Measurements from ENCODE around the gene PARD3B.

PARD3B gene

DNA sequence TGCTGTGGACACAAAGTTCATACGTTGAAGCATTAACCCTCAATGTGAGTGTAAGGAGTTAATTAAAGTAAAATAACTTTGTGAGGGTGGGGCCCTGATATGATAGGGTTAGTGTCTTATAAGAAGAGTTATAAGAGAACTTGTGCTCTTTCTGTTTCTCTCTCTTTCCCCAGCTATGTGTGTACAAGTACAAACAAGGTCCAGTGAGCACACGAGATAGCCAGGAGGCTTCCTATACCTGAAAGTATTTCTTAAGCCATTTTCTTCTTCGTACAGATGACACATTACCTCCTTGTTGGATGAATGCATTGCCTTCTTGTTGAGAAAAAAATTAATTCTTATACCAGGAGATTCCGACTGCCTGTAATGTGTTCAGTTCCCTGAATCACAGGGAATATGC, 301.2 kb downstream of the PARD3B start:
- DNase-seq (ENCODE audit: low read depth): no peak

DNA sequence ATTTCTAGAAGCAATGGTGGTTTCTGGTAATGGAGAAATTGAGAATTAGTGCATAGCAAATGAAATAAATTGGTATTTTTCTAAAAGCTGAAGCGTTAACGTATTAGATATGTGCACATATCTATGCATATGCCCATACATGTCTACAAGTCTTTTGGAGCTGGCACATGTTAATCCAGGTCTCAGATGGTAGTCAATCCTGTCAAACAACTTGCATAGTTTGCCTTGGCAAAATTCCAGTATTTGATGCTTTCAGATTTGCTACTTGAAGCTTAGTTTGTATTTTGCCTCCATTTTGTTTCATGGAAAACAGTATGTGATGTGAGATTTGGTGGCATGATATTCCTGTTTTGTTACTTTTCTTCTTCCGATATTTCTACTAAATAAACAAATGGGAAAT, 304.6 kb downstream of the PARD3B start:
- no peak for DNase-seq (ENCODE audit: low read depth)

DNA sequence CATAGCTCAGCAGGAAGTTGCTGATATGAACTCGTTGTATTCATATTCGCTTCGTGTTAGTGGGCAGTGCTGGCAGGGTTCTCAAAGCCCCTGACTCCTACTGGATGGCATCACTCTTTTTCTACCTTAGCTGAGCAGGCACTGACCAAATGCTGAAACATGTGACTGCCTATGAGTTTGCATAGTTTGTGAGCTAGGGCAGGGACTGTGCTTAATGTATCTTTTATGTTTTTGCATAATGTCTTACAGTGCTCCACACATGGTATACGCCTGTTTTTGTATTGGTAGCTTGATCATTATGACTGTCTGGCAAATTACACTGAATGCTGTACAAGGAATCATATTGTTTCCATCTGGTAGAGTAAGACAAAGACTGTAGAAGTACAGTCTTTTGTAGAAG, 305.3 kb downstream of the PARD3B start:
- no peak for DNase-seq (ENCODE audit: low read depth)

DNA sequence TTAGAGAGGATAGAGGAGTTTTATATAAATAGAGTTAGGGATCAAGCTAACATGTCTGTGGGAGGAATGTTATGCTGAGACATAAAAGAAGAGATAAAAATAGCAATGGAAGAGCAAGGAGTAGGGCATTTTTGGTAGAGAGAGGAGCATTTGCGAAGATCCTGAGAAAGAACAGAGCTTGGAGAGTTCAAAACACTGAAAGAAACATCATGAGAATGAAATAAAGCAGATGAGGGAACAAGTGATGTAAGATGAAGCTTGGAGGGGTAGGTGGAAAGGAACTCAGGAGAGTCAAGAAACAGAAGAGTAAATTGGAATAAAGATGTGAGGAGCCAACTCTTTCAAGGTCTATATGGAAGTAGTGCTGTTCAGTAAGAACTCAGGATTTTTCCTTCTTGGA, 308.6 kb downstream of the PARD3B start:
- no peak for DNase-seq (ENCODE audit: low read depth)

DNA sequence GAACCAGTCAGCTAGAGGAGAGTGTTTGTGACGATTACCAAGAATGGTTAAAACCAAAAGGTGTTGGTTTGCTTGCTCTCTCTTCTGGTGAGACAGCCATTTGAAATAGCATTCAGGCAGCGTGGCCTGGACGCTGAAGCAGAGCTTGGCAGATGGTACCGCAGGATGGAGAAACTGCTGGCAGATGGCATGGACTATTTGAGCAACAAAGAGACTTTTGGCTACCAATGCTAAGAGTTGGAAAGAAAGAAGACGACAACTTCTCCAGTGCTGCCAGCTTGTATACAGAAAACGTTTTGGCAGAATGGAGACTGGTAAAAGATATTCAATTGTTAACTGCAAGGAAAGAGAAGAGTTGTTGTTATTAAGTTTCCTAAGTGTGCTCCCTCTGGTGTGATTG, 315.0 kb downstream of the PARD3B start:
- no peak for DNase-seq (ENCODE audit: low read depth)

DNA sequence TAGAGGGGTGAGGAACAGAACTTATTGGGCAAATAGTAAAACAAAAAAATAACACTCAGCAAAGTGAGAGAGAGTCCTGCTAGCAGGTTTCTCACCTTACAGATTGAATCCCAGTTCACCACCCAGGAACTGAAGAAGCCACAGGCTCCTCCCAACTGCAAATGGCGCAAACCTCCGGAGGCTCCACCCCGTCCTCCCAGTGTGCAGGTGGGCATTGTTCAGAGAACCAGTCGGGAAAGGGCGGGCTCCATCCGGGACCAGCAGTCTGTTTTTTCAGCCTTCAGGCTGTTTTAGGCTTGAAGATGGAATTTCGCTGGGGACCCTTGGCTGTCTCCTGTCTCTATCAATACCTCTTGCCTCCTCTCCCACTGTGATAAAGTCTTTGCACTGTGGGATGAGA, 317.5 kb downstream of the PARD3B start:
- DNase-seq (ENCODE audit: low read depth): no peak

DNA sequence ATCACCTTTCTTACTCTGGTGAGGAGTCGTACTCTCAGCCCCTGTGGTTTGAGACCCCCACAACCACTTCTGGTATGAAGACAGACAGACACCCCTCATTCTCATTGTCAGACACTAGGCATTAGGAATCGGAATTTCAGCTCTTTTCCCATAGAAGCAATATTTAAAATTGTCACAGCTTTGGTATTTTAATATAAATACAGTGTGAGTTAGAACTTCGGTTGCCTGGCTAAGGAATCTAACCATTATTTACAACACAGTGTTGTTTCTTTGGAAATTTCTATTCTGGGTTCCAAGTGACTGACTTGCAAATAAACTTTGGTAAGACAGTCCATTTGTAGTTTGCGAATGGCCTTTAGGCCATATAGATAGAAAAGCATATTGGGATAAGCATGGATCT, 318.1 kb downstream of the PARD3B start:
- DNase-seq (ENCODE audit: low read depth): no peak

DNA sequence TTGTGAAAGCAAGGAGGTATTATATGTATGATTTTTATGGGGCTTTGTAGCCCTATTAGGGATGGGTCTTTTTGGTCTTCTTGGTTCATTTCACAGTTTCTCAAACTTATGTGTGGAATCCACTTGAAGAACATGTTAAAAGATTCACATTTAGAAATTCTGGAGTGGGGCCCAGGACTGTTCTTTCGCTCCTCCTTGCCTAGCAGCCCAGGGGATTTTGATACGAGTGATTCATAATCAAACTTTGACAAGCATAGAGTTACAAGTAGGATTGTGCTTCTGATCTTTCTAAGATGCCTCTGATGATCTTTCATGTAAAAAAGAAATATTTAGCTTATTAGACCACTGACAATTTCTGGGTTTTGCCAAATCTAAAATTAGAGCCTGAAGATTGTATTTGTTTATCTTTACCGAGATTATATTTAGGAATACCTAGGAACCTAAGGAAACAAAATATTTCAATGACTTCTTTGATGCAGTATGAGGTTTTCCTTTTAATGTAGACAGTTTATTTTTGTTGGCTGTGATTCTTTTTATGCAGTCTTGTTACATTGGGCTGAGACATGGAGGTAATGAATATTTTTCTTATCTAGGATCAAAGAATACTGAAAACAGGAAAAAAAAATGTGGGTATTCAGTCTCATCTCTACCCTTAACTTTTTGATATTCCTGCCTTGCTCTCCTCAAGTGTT, 324.0 kb downstream of the PARD3B start:
- no peak for DNase-seq (ENCODE audit: low read depth)

DNA sequence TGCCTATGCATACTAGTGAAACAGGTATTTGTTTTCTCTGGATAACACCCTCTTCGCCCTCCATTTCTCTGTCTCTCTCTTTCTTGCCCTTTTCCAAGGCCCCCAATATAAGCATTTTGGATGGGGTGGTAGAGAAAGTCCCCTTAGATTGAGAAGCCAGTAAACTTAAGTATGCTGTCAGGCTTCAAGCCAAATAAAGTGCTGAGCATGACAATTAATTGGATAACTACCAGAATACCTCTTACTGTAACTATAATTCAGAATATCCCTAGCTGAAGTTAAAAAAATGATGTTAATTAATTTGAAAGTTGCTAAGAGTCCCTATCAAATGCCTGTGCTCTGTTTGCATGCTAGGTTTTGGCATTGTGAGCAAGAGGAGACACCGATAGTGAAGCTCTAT, 324.8 kb downstream of the PARD3B start:
- no peak for DNase-seq (ENCODE audit: low read depth)

DNA sequence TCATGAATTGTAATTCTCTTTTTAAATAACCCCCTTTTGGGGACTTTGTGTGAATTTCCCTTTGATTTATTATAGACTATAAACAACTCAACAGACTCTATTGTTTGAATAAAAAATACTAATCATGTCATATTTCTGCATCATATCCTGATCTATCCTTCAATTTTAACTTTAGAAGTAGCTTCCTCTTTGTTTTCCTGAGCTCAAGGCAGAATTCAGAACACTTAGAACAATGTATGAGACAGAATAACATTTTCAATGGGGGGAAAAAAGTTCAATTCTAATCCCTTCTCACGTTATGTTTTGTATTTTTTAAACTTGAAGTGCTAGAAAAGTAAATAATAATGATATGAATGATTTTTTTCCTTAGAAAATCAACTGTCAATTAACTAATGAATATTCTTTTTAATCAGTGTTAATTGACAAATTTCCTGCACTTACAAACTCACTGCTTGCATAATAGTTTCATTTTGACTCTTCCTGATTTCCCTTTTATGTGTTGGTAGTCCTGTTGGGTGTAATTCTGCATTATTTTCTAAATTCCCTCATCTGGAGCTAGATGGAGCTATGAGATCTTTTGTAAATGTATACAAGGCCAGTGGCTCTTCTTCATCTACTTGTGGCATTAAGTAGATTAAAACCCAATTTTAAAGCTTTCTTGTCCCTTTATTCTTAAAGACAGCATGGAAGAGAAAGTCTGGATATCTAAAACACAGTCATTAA, 326.1 kb downstream of the PARD3B start:
- no peak for DNase-seq (ENCODE audit: low read depth)

DNA sequence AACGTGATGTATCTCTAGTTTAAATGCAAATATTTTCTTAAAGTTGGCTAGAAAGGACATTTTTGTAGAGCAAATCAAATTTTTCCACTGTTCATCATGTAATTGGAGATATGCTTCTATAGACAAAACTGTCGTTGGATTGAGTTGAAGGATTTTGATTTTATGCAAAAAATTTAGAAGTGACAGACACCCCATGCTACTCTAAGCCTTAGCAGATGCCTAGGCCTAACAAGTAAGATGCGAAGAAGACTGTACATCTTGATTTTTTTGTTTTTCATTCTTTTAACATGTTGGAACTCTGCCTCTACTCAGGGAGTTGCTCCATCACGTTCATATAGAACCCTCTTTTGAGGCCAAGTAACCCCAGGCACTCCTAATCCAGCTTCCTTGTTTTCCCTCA, 331.0 kb downstream of the PARD3B start:
- DNase-seq (ENCODE audit: low read depth): no peak

DNA sequence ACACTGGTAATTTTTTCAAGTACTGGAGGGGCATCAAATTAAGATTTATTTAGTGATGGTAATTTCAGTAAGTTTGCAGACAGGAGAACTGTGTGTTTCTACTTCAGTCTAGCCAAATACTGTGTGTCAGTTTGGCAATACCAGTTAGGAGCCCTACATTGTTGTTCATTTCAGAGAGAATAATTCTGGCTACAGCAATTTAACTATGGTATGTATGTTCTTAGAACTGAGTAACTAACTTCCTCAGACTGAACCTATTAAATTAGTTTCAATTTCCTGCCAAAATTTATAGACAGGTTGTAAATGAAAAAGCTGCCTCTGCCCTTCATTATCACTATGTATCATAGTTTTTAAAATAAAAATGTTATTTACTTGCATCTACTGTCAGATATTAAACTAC, 332.4 kb downstream of the PARD3B start:
- no peak for DNase-seq (ENCODE audit: low read depth)

DNA sequence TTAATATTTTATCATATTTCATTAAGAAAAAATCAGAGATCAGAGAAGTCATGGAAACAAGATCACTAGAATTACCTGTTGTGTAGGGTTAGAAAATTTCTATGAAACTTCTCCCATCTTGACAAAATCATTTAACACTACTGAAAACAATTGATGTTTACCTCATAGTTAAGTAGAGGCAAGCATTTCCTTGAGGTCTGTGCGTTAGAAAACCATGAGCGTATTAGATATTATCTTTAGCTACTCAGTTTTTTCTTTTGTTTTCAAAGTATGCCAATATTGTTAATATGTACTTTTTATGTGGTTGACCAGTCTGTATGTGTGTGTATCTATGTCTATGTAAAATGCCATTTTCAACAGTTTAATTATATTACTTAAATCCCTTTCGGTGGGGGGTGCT, 335.7 kb downstream of the PARD3B start:
- DNase-seq (ENCODE audit: low read depth): no peak

DNA sequence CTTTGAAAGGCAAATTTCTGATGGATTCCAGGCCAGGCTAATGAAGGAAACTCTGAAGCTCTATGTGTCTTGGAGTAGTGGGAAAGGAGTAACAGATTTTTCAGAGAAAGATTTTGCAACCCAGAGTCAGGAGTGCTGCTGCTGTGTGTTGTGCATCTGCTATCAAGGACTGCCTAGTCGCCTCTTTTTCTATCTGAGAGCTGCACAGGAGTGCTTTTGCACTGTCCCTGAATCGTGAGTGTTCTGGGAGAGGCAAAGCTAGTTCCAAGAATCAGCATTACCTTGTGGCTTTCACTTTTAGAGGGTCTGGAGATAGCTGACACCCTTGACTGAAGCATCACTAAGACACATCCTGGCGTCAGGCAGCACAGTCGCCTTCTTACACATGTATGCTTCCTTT, 336.4 kb downstream of the PARD3B start:
- DNase-seq (ENCODE audit: low read depth): no peak

DNA sequence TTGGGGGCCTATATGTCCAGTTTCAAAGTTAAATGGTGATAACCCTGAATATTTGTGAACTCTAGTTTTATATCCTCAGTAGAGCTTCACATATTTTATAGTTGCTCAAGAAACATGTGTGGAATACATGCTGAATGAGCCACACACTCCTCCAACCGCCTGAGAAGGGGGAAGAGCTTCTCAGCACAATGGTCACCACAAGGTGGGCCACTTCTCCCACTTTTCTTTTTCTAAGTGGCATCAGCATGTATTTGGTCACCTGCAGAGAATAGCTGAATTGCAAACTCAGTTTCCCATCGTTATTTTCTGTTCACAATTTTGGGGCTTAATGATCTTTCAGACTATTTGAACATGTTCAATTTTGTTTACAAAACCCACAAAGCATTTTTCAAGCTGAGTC, 340.5 kb downstream of the PARD3B start:
- DNase-seq (ENCODE audit: low read depth): no peak

DNA sequence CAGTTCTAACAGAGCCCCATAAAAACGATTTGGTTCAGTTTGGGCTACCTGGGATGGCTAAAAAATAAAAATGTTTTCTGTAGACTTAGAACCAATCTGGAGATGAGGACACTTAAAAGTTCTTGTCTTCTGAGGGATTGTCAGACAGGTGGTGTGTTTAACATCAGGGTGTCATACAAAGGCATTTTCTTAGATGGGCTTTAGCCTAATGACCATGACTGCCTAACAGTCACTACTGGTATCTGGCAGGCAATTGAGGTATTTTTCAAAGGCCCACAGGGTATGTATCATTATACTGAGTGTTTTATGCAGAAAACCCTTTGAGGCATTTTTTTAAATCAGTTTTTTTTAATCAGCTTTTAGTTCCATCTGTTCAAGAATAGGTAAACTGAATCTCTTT, 341.4 kb downstream of the PARD3B start:
- DNase-seq (ENCODE audit: low read depth): no peak

DNA sequence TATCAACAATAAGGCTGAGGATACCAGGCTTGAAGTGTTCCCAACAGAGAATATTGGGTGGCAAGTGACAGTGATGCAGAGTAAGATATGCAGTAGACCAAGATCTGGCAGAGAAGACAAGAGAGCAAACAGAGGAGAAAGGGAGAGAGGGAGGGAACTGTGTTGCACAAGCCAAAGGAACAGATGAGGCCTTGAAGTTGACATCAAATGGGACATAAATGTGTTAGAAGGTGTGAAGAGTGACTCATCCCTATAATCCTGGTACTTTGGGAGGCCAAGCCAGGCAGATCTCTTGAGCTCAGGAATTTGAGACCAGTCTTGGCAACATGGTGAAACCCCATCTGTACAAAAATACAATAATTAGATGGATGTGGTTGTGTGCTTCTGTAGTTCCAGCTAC, 342.9 kb downstream of the PARD3B start:
- no peak for DNase-seq (ENCODE audit: low read depth)

DNA sequence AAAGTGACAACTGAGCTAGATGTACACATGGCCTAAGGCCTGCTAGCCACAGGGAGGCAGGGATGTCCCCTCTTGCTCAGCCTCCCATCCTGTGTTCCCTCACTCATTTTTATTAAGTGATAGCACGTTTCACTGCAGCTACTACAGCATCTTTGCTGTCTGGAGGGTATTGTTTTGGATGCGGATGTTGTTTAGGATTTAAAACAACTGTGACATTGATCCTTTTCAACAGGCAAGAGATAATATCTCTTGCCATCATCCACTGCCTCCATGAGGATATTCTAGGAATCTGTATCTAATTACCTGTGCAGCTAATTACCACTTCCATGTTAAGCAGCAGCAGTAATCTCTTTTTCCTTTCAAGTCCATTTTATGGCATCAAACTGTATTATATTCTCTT, 345.4 kb downstream of the PARD3B start:
- DNase-seq (ENCODE audit: low read depth): no peak

DNA sequence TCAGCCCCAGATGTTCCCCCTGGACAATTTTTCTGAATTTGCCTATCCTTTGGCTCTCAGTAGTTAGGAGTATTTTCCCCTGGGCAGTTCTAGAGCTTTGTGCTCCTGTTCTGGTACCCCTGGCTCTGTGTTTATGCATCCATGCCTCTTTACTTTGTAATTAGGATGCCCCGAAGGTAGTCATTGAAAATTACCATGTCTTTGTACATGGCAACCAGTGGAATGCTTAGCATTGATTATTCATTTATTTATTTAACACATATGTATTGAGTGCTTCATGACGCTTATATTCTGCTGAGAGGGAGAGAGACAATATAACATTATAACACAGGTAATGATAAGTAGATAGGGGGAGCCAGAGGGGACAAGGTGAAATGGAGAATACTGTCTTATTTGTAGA, 346.5 kb downstream of the PARD3B start:
- DNase-seq (ENCODE audit: low read depth): no peak

DNA sequence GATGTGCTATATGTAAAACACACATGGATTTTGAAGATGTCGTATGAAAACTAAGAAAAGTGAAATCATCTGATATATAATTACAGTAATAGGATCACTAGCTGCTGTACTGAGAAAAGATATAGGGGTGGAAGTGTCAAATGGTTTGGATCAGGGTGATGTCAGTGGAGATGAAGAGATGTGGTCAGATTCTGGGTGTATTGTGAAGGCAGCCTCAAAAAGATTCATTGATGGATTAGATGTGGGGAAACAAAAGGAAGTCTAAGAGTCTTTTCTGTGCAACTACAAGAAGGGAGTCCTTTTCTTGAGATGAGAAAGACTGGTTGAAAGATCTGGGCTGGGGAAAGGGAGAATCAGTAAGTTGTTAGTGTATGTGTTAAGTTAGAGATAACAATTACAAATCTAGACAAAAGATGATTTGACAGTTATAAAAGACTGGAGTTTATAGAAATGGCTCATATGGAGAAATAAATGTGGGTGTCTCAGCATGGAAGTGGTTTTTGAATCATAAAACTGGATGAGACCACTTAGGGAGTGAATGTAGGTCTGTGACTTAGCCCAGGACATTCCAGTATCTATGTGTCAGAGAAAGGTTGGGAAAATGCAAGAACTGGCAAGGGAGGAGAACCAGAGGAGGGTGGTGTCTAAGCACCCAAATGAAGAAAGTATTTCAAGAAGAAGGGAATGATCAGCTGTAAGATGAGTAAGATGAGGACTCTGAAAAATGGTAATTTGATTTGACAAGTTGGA, 347.4 kb downstream of the PARD3B start:
- no peak for DNase-seq (ENCODE audit: low read depth)

DNA sequence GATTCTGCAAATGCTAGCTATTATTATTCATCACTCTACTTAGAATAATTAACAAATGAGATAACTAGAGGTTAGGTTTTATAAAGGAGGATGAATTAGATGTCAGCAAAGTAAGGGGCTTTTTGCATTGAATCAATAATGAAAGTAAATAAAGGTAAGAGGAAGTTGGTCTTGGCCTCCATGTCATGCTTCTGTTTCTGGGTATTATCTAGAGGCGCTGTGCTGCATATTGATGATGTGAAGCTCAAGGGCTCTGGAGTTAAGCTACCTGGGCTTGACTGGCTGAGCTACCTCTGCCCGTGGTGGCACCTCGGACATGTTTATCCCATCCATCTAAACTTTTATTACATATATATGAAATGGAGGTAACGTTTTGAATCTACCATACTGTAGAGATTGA, 350.9 kb downstream of the PARD3B start:
- no peak for DNase-seq (ENCODE audit: low read depth)

DNA sequence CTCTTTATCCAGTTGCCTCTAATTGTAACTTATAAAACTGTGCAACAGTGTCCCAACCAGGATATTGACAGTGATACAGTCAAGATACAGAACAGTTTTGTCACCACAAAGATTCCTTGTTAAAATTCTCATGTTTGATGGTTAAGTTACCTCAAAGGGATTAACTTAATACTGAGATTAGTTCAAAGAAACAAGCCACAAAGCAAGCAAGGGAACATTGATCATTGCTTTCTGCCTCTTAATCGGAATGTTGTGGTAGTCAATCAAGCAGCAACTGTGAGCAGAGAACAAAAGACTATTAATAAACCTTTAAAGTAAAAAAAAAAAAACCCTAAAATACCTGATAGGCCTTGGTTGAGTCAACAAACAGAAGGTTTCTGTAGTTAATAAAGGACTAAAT, 352.3 kb downstream of the PARD3B start:
- no peak for DNase-seq (ENCODE audit: low read depth)

DNA sequence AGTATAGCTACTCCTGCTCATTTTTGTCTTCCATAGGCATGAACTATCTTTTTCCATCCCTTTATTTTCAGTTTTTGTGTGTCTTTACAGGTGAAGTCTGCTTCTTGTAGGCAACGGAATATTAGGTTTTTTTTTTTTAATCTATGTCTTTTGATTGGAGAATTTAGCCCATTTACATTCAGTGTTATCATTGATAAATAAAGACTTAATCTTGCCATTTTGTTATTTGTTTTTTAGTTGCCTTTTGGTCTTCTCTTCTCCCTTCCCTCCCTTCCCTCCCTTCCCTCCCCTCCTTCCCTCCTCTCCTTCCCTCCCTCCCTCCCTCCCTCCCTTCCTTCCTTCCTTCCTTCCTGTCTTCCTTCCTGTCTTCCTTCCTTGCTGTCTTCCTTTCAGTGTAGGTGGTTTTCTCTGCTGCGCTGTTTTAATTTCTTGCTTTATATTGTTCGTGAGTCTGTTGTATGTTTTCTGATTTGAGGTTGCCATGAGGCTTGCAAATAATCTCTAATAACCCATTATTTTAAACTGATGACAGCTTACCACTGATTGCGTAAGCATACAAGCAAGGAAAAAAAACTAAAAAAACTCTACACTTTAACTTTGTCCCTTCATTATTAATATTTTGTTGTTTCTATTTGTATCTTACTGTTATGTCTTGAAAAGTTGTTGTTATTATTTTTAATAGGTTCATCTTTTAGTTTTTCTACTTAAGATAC, 353.8 kb downstream of the PARD3B start:
- no peak for DNase-seq (ENCODE audit: low read depth)
